KMS-11 (cell line): ENCODE results near the gene AP3B1.
A peak's percentile ranks its signal among the peaks of the same experiment; 100 is the strongest.
"Not testable (repeated sequence)": the region's sequence is repeated elsewhere in the genome, so short reads cannot be mapped to it uniquely, and the experiment has no call there.

Experiments used
- H2AFZ ChIP-seq: fragments of 200-600 bp; sonication (generic); 2 replicates; pipeline ENCODE4 v1.6.1; 2016; ENCODE audit warnings: antibody characterized with exemption, mixed run types, low read depth
- H3K27ac ChIP-seq: fragments of 200-600 bp; sonication (generic); 2 replicates; pipeline ENCODE4 v1.6.1; 2016; ENCODE audit warnings: mild to moderate bottlenecking, mixed run types
- H3K27me3 ChIP-seq: fragments of 200-600 bp; sonication (generic); 2 replicates; pipeline ENCODE4 v1.6.1; 2017; ENCODE audit warnings: mild to moderate bottlenecking, low read depth, mixed run types, moderate library complexity; ENCODE audit not compliant: insufficient read depth
- H3K36me3 ChIP-seq: fragments of 200-600 bp; sonication (generic); 2 replicates; pipeline ENCODE4 v1.6.1; 2017; ENCODE audit warnings: mild to moderate bottlenecking, mixed run types; ENCODE audit not compliant: insufficient read depth
- H3K4me1 ChIP-seq: fragments of 200-600 bp; sonication (generic); 2 replicates; pipeline ENCODE4 v1.6.1; 2016; ENCODE audit warnings: mild to moderate bottlenecking, low read depth, mixed run types; ENCODE audit not compliant: poor library complexity, severe bottlenecking
- H3K4me2 ChIP-seq: fragments of 200-600 bp; sonication (generic); 2 replicates; pipeline ENCODE4 v1.7.0; 2016; ENCODE audit warnings: mild to moderate bottlenecking, mixed run types
- H3K4me3 ChIP-seq: fragments of 200-600 bp; sonication (generic); IDR thresholded peaks from 2 replicates; pipeline ENCODE4 v1.6.1; 2017; ENCODE audit warnings: low read depth, low read length, mixed read lengths; ENCODE audit not compliant: insufficient read depth
- H3K79me2 ChIP-seq: fragments of 200-600 bp; sonication (generic); 2 replicates; pipeline ENCODE4 v1.6.1; 2016; ENCODE audit warnings: low read depth, mixed run types; ENCODE audit not compliant: insufficient read depth
- H3K9ac ChIP-seq: fragments of 200-600 bp; sonication (generic); 2 replicates; pipeline ENCODE4 v1.6.1; 2016; ENCODE audit warnings: mild to moderate bottlenecking, mixed run types
- H4K20me1 ChIP-seq: fragments of 200-600 bp; sonication (generic); 2 replicates; pipeline ENCODE4 v1.6.1; 2016; ENCODE audit warnings: mild to moderate bottlenecking, mixed run types; ENCODE audit not compliant: insufficient read depth
- CTCF ChIP-seq: fragments of 200-600 bp; sonication (generic); conservative IDR thresholded peaks from 2 replicates; pipeline ENCODE4 v1.6.1; 2017; ENCODE audit warnings: low read depth, mild to moderate bottlenecking, antibody characterized with exemption, low read length, moderate library complexity, mixed read lengths

The AP3B1 gene

GRCh38 chr5:78187172-78187571, 107.3 kb downstream of the AP3B1 start:
- Histone ChIP-seq H3K79me2 (no peaks in the 10 kb centered on the region), H3K36me3 (no peaks in the 10 kb centered on the region), H3K9ac (no peak overlapping the region), H3K4me3 (no peak overlapping the region), H4K20me1 (no peaks in the 10 kb centered on the region), H3K4me2 (no peak overlapping the region), H2AFZ (no peak overlapping the region), H3K27me3 (no peaks in the 10 kb centered on the region), H3K4me1 (no peaks in the 10 kb centered on the region), H3K27ac (no peak overlapping the region)
- no peak for TF ChIP-seq CTCF

GRCh38 chr5:78182838-78183237, 111.7 kb downstream of the AP3B1 start:
- H3K4me3 ChIP-seq, result no peak overlapping the region
- H3K36me3 ChIP-seq, result no peaks in the 10 kb centered on the region
- no peaks in the 10 kb centered on the region for H3K27me3 ChIP-seq
- H3K9ac ChIP-seq, result no peak overlapping the region
- H2AFZ ChIP-seq, result no peak overlapping the region
- no peaks in the 10 kb centered on the region for H3K79me2 ChIP-seq
- H3K4me1 ChIP-seq, result no peaks in the 10 kb centered on the region
- TF ChIP-seq CTCF, result no peak
- no peaks in the 10 kb centered on the region for H4K20me1 ChIP-seq
- H3K4me2 ChIP-seq, result no peak overlapping the region
- no peak overlapping the region for H3K27ac ChIP-seq

GRCh38 chr5:78178356-78178755, 116.1 kb downstream of the AP3B1 start:
- H3K4me1 ChIP-seq, result no peaks in the 10 kb centered on the region
- H3K36me3 ChIP-seq, result peaks cover 9% of the 10 kb centered on the region; the same call in 1 of the 2 replicates
- H4K20me1 ChIP-seq, result no peaks in the 10 kb centered on the region
- no peak overlapping the region for H3K9ac ChIP-seq
- no peak overlapping the region for H3K4me3 ChIP-seq
- no peak for TF ChIP-seq CTCF
- H3K79me2 ChIP-seq, result no peaks in the 10 kb centered on the region
- H3K4me2 ChIP-seq, result no peak overlapping the region
- no peak overlapping the region for H3K27ac ChIP-seq
- no peaks in the 10 kb centered on the region for H3K27me3 ChIP-seq
- no peak overlapping the region for H2AFZ ChIP-seq

- H3K4me2 ChIP-seq, H4K20me1 ChIP-seq, H3K9ac ChIP-seq, H2AFZ ChIP-seq, H3K79me2 ChIP-seq, H3K4me3 ChIP-seq, H3K27me3 ChIP-seq, H3K36me3 ChIP-seq, H3K27ac ChIP-seq, H3K4me1 ChIP-seq: not testable (repeated sequence)
Observed at GRCh38 chr5:78170335-78170734, 124.2 kb downstream of the AP3B1 start.

GRCh38 chr5:78162253-78162862, 132.1 kb downstream of the AP3B1 start:
- no peaks in the 10 kb centered on the region for H3K27me3 ChIP-seq
- peak; percentile 83 for TF ChIP-seq CTCF
- H3K9ac ChIP-seq, result no peak overlapping the region
- no peak overlapping the region for H3K27ac ChIP-seq
- no peaks in the 10 kb centered on the region; the same call in 1 of the 2 replicates for H4K20me1 ChIP-seq
- H3K4me3 ChIP-seq, result no peak overlapping the region
- H3K4me1 ChIP-seq, result no peaks in the 10 kb centered on the region
- no peaks in the 10 kb centered on the region for H3K79me2 ChIP-seq
- no peaks in the 10 kb centered on the region for H3K36me3 ChIP-seq
- H2AFZ ChIP-seq, result no peak overlapping the region
- H3K4me2 ChIP-seq, result no peak overlapping the region
